ENCODE results near the gene B9D1.

DNA sequence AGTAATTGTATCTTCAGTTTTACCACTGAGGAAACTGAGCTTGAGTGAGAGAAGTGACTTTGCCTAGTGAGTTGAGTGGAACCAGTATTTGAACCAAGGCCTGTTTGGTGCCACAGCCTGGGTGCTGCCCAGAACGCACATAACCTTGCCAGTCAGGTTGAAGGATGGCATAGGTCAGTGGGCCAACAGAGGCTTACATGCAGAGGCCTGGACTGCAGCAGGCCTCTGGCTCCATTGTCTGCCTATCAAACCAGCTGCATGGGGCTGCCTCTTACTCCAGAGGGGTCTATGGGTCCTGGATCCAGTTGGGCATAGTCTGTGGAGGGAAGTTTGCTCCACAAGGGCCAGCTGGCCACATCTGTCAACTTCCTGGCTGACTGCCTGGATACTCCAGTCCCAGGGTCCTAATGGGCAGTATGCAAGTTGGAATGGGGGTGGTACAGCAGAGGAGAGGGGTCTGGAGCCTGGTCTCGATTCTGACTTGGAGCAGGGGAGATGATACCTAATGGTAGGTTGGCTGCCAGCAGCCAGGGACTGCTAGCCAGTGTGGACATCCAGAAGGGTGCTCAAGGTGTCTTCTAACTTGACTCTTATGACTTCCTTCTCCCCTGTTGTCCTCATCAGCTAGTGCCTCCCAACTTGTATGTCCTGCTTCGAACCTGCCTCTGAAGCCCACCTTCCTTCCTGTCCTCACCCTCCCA lies 37.4 kb upstream of the B9D1 start:
- no peak for TF ChIP-seq POLR2A (IDR thresholded peaks at IDR 0.05)
- TF ChIP-seq, protein P1, sequence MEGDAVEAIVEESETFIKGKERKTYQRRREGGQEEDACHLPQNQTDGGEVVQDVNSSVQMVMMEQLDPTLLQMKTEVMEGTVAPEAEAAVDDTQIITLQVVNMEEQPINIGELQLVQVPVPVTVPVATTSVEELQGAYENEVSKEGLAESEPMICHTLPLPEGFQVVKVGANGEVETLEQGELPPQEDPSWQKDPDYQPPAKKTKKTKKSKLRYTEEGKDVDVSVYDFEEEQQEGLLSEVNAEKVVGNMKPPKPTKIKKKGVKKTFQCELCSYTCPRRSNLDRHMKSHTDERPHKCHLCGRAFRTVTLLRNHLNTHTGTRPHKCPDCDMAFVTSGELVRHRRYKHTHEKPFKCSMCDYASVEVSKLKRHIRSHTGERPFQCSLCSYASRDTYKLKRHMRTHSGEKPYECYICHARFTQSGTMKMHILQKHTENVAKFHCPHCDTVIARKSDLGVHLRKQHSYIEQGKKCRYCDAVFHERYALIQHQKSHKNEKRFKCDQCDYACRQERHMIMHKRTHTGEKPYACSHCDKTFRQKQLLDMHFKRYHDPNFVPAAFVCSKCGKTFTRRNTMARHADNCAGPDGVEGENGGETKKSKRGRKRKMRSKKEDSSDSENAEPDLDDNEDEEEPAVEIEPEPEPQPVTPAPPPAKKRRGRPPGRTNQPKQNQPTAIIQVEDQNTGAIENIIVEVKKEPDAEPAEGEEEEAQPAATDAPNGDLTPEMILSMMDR (IDR thresholded peaks at IDR 0.05 in 4 of 5, conservative IDR thresholded peaks at IDR 0.05 in 1 of 5): no peak
